Skin epidermis (tissue), 12 donors: ENCODE data around the gene CHAT.

Source experiments
- H3K27ac ChIP-seq, 21 experiments: fragments of 200-600 bp; sonication (generic) in 11 of 21; one replicate each; pipeline ENCODE4 v1.5.0; 2020; ENCODE audit warnings: mild to moderate bottlenecking in 3 of 21, inconsistent platforms in 2 of 21, moderate library complexity in 2 of 21
- H3K4me3 ChIP-seq, 7 experiments: fragments of 200-600 bp; sonication (generic) in 2 of 7; one replicate each; pipeline ENCODE4 v1.5.0; 2020; ENCODE audit warnings: inconsistent platforms in 2 of 7, mild to moderate bottlenecking in 2 of 7, moderate library complexity in 1 of 7

Gene CHAT

DNA sequence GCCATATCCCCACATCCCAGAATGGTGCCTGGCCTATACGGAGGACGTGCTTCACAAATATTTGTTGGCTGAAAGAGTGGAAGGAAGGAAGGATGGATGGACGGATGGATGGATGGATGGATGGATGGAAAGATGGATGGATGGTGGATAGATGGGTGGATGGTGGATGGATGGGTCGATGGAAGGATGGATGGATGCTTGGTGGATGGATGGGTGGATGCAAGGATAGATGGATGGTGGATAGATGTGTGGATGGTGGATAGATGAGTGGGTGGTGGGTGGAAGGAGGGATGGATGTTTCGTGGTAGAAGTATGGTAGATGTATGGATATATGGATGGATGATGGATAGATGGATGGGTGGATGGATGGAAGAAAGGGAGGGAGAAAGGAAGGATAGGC is 10.8 kb downstream of the CHAT start:
- no peak overlapping the region for H3K27ac ChIP-seq
- no peak overlapping the region for H3K4me3 ChIP-seq

DNA sequence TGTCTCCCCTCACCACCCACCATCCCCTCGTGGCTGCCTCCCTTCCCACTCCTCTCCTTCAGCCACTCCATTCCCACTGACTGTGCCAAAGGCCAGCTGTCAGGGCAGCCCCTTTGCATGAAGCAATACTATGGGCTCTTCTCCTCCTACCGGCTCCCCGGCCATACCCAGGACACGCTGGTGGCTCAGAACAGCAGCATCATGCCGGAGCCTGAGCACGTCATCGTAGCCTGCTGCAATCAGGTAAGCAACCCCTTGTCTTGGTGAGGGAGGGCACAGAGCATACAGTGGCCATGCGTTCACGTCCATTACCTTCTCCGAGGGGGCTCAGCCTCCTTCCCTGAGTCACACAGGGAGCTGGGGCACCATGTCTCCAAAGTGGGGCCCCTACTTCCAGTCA is 11.6 kb downstream of the CHAT start:
- no peak overlapping the region for H3K4me3 ChIP-seq

DNA sequence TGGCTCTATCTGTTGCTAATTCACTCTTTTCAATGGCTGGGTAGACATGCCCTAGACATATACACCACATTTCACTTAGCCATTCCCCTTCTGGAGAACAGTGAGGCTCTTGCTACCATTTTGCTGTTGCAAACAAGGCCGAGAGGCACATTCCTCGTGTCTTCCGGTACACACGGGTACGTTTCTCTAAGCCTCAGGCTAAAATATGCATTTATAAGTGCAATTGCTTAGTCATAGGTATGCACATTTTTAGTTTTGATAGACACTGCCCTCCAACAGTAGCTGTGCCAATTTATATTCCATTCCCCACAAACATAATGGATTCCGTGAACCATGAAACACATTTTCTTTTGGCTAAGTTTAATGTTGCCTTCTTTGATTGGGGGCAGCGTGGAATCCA is 13.2 kb downstream of the CHAT start:
- no peak overlapping the region for H3K4me3 ChIP-seq
- H3K27ac ChIP-seq = no peak overlapping the region

More for the DNA sequence above, 11.6 kb downstream of the CHAT start:
- H3K27ac ChIP-seq = no peak overlapping the region

DNA sequence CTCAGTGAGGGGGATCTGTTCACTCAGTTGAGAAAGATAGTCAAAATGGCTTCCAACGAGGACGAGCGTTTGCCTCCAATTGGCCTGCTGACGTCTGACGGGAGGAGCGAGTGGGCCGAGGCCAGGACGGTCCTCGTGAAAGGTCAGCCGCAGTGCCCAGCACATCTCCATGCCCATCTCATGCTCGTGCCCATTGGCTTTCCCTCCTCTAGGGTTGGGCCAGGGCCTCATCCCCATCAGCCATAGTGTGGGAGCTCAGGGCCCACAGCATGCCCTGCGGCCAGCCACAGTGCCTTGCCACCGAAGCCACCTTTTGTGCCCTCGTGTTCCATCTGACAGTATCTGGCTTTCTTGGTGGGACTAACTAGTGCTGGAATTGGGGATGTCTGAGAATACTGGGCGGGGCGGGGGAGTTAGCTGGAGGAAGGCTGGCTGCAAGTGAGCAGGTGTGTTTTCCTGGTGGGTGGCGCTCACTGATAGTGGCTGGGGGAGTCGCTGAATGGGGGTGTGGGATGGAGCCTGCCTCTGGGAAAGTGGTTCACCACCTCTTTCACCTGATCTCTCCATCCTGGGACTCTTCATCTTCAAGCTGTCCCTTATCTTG is 13.9 kb downstream of the CHAT start:
- Histone ChIP-seq H3K4me3 (no peak overlapping the region), H3K27ac (no peak overlapping the region)

GRCh38 chr10:49628599-49628998 is 14.8 kb downstream of the CHAT start:
- Histone ChIP-seq H3K4me3 (no peak overlapping the region), H3K27ac (no peak overlapping the region)

- Histone ChIP-seq H3K27ac (no peak overlapping the region), H3K4me3 (no peak overlapping the region)
Observed at GRCh38 chr10:49629431-49629881, 15.6 kb downstream of the CHAT start.

DNA sequence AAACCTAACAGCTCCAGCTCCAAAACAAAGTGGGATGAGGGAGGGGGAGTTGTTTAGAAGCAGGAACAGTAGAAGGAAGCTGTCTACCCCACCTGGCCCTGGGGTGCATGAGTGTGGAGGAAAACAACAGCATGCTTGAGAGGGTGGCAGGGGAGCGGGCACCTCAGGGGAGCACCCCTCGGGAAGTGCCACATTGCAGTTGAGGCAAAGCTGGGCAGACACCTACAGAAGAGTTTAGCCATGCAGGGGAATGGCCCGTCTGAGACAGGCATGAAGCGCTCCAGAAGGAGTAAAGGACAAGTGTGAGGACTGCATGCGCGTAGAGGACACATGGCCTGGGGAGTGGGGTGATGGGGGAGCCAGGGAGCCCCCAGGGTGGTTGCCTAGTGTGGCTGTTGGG is 18.1 kb downstream of the CHAT start:
- no peak overlapping the region for H3K27ac ChIP-seq

DNA sequence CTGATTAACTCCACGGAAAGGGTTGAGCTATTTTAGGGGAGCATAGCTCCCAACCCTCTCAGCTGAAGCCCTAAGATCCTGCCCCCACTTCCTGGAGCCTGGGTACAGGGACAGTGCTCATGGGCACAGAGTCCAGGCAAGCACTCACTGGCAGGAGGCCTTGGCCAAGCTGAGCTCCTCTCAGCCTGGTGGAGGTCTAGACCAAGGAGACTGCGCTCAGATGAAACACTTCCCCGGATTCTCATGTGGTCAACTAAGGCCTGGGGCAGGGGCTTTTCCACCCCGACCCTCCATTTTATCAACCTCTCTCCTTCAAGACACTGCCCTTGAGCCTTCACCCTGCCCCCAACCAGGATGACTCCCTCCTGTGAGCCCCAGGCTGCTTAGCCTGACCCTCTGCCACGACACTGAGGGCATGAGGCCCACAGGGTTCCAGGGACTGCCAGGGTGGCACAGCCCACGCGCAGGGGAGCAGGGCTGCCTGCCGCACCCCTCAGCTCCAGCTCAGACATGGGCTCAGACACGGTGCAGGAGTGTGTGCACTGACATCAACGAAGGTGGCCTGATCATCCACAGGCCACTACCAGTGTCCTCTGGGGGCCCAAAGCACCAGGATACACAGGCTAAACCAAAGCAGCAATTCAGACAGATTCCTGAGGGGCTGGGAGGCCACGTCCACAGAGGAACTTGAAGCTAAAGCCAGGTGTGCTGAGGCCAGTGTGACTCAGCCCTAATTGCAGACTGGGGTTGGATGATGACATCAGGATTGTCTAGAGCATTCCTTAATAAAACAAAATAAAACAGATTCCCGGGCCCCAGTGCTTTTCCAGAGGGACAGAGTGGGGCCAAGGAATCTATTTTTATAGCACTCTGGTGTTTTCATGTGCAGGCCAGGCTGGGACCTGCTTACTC is 18.8 kb downstream of the CHAT start:
- H3K4me3 ChIP-seq = no peak overlapping the region
- H3K27ac ChIP-seq = no peak overlapping the region

More for the DNA sequence above, 18.1 kb downstream of the CHAT start:
- no peak overlapping the region for H3K4me3 ChIP-seq

- Histone ChIP-seq H3K4me3 (no peak overlapping the region), H3K27ac (no peak overlapping the region)
Observed at GRCh38 chr10:49633327-49634068, 19.7 kb downstream of the CHAT start.

DNA sequence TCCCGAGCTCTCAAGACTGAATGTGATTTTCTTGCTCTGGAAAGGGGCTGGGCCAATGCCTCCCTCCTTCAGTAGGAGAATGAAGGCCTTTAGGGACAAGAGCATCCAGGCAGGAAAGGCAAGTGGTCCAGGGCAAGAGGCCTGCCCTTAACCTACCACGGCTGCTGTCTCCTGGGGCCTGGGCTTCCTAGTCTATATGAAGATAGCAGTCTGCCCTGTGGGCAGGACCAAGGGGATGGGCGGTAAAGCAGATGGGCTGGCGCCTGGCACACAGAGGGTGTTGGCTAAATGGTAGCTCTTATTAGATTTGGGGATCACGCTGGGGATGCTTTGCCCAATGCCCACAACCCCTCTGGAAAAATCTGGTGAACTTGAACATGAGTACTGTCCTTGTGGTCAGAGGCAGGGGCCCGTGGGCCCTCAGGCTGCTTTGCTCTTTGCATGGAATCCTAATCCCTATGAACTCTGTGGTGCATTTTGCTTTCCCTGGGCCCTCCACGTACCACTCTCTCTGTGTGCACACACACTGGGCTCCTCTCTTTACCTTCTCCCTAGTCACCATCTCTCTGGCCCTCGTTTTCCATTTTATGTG is 20.3 kb downstream of the CHAT start:
- no peak overlapping the region for H3K4me3 ChIP-seq
- no peak overlapping the region for H3K27ac ChIP-seq

DNA sequence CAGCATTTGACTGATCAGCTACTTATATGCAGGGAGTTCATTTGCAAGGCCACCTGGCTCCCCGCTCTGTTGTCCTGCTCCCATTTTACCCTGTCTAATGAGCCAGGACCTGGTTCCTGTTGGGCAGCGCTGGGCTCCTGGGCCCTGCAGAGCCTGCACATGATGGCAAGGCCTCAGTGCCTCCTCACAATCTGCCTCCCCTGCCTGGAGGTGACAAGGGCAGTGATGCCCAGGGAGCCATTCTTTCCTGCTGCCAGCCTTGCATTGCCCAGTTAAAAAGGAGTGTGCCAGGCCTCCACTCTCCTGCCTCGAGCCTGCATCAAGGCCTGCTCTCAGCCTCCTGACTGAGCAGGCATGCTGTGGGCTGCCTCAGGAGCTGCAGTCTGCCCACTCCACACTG is 28.5 kb downstream of the CHAT start:
- Histone ChIP-seq H3K4me3 (no peak overlapping the region), H3K27ac (no peak overlapping the region)

DNA sequence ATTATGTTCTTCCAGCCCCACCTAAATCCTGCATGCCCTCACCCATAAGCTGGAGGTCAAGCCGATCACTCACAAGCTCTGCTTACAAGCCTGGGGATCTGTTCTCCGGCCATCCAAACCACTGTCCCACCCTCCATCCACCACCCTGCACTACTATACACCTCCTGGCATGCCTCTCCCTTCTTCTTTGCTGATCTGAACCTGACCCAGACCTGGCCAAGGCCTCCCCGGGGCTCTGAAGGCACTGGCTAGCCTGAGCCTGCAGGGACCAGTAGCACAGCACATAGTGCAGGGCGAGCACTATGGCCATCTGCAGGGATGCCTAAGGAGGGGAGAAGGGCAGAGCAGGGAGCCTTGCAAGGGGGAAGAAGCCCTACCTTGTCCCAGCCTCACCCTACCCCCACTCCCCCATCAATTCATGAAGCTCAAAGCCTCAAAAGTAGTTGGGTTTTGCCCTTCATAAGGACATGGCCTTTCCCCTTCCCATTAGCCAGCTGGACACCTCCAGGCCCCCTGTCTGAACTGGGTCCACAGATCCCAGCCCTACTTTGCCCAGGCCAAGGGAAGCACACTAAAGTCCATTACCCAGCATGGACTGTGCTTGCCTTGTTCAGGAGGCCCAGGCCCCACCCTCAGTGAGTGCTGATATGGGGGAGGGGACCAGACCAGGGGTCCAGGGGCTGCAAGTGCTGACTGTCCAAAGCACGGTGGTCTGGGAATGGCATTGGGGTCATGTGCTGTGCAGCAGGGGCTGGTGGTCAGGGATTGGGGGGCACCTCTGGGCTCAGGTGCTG is 29.6 kb downstream of the CHAT start:
- Histone ChIP-seq H3K27ac (no peak overlapping the region), H3K4me3 (no peak overlapping the region)

GRCh38 chr10:49644035-49644646 is 30.3 kb downstream of the CHAT start:
- Histone ChIP-seq H3K27ac (no peak overlapping the region), H3K4me3 (no peak overlapping the region)

DNA sequence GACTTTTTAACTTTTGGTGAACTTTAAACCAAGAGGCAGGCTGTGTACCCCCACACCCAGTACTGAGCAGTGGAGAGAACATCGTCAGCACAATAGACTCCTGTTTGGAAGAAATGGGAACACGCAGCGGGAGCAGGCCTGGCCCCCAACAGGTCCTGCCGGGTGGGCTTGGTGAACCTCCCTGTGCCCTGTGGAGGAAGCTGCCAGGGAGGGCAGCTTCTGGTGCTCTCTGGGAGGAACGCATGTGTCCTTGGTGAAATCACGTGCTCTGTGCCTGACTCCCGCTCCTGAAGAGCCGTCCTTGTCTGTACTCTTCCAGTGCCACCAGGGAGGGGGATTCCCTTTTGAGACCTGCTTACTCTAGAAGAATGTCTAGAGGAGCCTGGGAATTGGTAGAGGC is 31.6 kb downstream of the CHAT start:
- H3K4me3 ChIP-seq = no peak overlapping the region
- H3K27ac ChIP-seq = no peak overlapping the region

DNA sequence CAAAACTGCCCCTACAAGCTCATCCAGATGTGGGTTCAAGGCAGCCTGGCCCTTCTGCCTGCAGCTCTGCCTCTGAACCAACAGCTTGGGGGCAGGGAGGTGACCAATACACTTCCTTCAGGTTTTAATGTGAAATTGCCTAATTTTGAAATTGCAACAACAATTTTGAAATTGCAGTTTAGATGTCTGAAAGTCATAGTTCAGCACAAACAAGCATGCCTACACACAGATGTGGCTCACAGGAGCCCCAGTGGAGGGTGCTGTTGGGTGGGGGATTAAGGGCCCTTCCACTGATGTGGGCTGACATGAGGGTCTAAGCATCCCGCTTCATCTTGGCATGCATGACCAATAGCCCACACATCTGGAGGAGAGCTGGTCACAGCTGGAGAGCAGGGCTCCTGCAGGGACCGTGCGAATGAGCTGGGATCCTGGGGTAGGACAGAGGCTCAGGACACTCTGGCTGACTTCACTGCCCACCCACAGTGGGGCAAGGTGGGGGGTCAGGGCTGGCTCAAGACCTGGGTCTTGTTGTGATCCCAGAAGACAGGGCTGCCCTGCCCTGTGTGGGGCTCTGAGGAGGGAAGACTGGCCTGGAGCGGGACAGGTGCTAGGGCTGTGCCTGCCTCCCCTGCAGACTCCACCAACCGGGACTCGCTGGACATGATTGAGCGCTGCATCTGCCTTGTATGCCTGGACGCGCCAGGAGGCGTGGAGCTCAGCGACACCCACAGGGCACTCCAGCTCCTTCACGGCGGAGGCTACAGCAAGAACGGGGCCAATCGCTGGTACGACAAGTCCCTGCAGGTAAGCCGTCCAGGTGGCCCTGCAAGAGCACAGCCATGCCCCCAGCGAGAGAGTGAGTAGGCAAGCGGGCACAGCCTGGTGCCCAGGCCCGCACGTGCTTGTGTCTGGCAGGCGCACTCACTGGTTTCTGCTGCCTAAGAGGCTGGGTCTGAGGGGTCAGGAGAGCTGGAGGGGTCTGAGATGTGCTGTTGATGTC is 32.3 kb downstream of the CHAT start:
- Histone ChIP-seq H3K27ac (no peak overlapping the region), H3K4me3 (no peak overlapping the region)

DNA sequence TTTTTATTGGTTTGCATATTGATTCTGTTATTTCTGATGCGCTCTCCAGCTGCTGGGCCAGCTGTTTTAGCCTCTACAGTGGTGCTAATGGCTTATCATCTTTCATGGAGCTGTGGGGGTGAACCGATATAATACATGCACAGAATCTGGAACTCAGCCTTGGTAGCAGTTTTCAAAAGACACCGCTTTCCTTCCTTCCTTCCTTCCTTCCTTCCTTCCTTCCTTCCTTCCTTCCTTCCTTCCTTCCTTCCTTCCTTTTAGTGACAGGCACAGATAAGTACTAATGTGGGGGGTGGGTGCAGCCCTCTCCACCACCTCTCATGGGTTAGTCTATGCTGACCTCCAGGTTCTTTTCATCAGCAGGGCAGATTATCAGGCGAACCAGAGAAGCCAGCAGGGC is 33.7 kb downstream of the CHAT start:
- no peak overlapping the region for H3K27ac ChIP-seq
- no peak overlapping the region for H3K4me3 ChIP-seq

DNA sequence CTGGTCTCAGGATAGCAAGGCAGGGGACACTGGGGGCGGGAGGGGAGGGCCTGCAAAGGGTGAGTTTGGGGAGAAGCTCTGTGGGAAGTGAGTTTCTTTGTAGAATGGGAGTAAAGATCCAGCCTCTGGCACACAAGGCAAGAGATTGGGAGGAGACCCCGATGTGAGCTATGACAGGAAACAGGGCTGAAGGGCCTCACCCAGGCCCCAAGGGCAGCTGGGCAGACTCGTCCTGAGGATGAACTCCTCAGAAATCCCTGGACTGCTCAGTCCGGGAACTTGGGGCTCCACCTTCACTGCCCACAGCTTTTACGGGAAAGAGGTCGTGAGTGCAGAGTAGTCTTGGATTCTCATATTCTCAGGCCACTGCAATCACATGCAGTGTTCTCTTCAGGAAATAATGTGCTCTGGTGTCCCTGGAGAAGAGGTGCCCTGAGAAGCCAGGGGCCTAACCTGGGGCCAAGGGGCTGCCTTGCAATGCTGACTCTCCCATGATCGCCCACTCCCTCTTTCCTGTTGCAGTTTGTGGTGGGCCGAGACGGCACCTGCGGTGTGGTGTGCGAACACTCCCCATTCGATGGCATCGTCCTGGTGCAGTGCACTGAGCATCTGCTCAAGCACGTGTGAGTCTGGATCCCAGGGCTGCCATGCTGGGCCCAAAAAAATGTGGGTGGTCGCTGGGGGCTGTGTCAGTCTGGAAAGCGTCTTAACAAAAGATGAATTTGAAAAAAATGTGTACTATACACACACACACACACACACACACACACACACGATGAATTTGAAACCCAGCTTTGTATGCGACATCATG is 34.4 kb downstream of the CHAT start:
- no peak overlapping the region for H3K4me3 ChIP-seq
- no peak overlapping the region for H3K27ac ChIP-seq
